ENCODE measurements around the gene OR6J1.

OR6J1 gene

DNA sequence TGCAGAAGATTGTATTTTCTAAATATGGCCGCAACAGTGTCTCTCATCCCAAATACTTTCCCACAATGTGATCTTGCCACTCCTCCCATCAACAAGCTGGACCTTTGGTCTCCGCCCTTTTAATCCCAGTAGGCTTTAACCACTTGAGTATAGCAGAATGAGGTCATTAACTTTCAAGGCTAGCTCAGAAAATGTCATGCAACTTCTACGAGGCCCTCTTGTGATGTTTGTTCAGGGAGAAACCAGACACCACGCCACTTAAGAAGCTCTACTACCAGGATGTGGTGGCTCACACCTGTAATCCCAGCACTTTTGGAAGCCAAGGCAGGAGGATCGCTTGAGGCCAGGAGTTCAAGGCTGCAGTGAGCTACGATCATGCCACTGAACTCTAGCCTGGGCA is 20.1 kb upstream of the OR6J1 start:
- peaks cover 0 to 6% of the 10 kb centered on the region in 2 donors for H3K27me3 Mint-ChIP-seq
- H3K4me1 Mint-ChIP-seq, result peaks cover 13 to 23% of the 10 kb centered on the region in 2 donors
- H3K9me3 Mint-ChIP-seq, result peaks cover 0 to 2% of the 10 kb centered on the region in 2 donors
- no peak for ATAC-seq (replicated peaks)
- H3K27ac Mint-ChIP-seq, result no peak overlapping the region
- H3K36me3 Mint-ChIP-seq, result peaks cover 0 to 2% of the 10 kb centered on the region in 2 donors
- no peak for DNase-seq
- no peak overlapping the region for H3K4me3 Mint-ChIP-seq

DNA sequence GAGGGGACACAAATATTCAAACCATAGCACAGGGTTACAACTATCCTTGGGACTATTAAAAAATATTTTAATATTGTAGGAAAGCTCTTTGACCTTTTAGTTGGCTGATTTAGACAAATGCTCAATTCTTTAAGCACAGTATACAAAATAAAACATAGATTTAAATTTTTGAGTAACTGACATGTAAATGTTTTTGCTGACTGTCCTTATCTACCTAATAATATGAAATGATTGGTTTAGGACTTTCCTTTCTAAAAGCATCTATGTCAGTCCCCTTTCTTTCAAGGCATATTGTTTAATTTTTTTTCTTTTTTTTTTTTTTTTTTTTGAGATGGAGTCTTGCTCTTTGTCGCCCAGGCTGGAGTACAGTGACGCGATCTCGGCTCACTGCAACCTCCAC is 16.5 kb upstream of the OR6J1 start:
- Mint-ChIP-seq H3K4me1 (no peaks in the 10 kb centered on the region), H3K9me3 (no peaks in the 10 kb centered on the region), H3K27me3 (peaks cover 0 to 6% of the 10 kb centered on the region in 2 donors), H3K27ac (no peak overlapping the region), H3K4me3 (no peak overlapping the region), H3K36me3 (no peaks in the 10 kb centered on the region)
- ATAC-seq (replicated peaks), result no peak
- no peak for DNase-seq

DNA sequence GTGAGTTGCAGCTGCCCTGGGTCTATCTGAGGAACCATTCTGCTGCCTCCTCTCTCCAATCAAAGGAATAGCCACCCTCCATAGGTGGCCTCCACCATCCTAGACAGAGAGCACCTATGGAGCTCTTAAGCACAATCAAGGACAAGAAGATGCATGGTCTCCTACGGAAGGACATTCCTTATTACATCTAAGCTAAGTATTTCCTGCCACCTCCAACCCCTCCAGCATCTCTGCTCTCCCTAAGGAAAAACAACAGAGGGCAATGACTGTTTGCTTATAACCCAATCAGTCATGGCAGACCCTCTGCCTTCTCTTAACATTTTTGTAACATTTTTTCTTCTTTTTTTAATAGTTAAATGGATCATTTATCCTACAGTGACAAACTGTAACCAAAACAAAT is 14.8 kb upstream of the OR6J1 start:
- ATAC-seq (replicated peaks), result no peak
- H3K9me3 Mint-ChIP-seq, result no peaks in the 10 kb centered on the region
- peak overlapping the region; percentile 51 for H3K27ac Mint-ChIP-seq
- no peak for DNase-seq
- H3K36me3 Mint-ChIP-seq, result no peaks in the 10 kb centered on the region
- peaks cover 0 to 6% of the 10 kb centered on the region in 2 donors for H3K27me3 Mint-ChIP-seq
- H3K4me1 Mint-ChIP-seq, result no peaks in the 10 kb centered on the region
- H3K4me3 Mint-ChIP-seq, result no peak overlapping the region

DNA sequence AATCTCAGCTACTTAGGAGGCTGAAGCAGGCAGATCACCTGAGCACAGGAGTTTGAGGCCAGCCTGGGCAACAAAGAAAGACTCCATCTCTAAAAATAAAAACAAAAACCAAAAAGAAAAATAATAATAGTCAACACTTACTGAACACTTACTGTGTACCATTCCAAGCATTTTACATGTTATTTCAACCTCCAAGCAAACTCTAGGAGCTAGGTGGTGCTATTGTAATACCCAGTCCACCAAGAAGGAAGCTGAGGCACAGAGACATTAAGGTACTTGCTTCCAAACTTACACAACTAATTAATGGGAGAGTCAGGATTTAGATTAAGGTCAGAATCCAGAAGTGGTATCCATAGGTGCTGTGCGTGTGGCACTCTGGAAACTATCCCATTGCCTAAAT is 13.7 kb upstream of the OR6J1 start:
- H3K9me3 Mint-ChIP-seq, result no peaks in the 10 kb centered on the region
- H3K27me3 Mint-ChIP-seq, result peaks cover 0 to 6% of the 10 kb centered on the region in 2 donors
- ATAC-seq (replicated peaks) (peak; percentile 48 to 57), DNase-seq (no peak)
- H3K27ac Mint-ChIP-seq, result no peak overlapping the region
- H3K36me3 Mint-ChIP-seq, result no peaks in the 10 kb centered on the region
- H3K4me1 Mint-ChIP-seq, result no peaks in the 10 kb centered on the region
- no peak overlapping the region for H3K4me3 Mint-ChIP-seq

DNA sequence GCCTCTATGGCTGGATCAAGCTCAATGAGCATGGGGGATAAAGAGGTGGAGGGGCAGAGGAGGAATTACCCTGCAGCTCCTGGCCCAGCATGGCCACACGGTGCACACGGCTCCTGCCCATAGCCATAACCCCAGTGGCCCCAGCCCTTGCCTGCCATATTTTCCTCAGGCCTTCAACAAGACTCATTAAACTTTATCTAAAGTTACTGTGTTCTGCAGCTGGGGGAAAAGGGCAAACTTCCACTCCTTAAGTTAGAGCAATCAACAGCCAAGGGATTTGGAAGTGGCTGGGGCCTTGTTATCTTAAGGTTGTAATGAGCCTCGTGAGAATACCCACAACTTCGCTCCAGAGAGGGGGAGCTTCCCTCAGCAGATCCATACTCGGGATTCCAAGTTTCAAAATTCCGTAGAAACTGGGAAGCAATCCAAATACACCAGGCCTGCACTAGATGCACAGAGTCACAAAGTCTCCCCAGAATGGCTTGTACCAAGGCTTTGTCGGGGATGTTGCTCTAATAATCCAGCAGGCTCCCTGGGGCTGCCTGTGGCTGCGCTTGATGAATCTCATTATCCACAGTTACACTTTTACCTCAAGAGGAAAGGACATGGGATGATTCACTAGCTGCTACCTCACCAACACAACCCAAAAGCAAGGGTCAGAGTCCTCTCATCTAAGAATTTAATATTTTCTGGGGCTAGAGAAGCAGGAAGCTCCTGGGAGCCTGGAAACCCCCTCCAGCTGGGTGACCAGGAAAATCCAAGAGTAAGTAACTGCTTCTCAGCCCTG is 13.0 kb upstream of the OR6J1 start:
- ATAC-seq (replicated peaks), result no peak
- Mint-ChIP-seq H3K9me3 (no peaks in the 10 kb centered on the region), H3K36me3 (no peaks in the 10 kb centered on the region), H3K27me3 (peaks cover 0 to 6% of the 10 kb centered on the region in 2 donors), H3K27ac (no peak overlapping the region), H3K4me1 (no peaks in the 10 kb centered on the region), H3K4me3 (no peak overlapping the region)
- DNase-seq, result no peak

DNA sequence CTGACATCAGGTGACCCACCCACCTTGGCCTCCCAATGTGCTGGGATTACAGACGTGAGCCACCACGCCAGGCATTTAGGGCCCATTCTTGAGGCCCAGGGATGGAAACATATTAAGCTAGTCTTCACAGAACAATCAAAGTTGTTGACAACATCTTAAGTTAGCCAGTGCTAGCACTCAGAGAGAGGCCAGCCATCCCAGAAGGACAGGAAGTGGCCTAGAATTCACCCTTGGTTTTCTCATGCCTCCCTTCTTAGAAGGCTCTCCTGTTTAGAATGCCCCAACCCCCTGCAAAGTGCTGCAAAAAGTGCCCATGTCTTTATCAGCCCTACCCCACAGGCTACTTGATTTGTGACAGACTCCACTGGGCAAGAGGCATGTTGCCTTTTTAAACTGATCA is 12.1 kb upstream of the OR6J1 start:
- DNase-seq (no peak), ATAC-seq (replicated peaks) (no peak)
- H3K27me3 Mint-ChIP-seq, result peaks cover 0 to 3% of the 10 kb centered on the region in 2 donors
- no peaks in the 10 kb centered on the region for H3K9me3 Mint-ChIP-seq
- no peak overlapping the region for H3K4me3 Mint-ChIP-seq
- no peaks in the 10 kb centered on the region for H3K4me1 Mint-ChIP-seq
- H3K27ac Mint-ChIP-seq, result no peak overlapping the region
- no peaks in the 10 kb centered on the region for H3K36me3 Mint-ChIP-seq

DNA sequence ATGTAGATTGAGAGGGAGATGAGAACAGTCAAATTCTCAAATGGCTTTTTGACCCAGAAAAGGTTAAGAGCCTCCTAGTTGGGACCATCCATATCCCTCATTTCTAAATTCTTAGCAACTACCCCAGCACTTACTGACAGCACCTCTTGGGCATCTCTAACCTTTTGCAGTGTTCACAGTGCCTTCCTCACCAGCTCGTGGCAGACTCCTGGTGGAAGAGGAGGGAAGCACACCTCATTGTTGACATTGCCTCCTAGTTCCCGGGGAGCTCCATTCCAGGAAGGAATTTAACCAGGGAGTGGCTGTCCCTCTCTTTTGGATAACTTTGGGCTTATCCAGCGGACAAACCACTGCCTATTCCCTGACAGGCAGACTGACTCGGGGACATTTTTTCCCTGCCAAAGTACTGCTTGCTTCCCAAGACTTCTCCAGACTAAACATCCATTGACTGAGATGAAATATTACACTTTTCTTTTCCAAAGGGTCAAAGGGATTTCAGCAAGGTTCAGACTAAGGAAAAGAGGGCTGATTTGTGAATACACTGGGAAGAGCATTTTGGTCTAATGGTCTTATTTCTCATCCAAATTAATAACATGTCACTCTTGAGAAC is 9.0 kb upstream of the OR6J1 start:
- Mint-ChIP-seq H3K4me1 (no peaks in the 10 kb centered on the region), H3K27me3 (no peaks in the 10 kb centered on the region), H3K9me3 (no peaks in the 10 kb centered on the region), H3K27ac (no peak overlapping the region), H3K36me3 (no peaks in the 10 kb centered on the region), H3K4me3 (no peak overlapping the region)
- DNase-seq (peak; percentile 39), ATAC-seq (replicated peaks) (peak; percentile 65 to 73)

DNA sequence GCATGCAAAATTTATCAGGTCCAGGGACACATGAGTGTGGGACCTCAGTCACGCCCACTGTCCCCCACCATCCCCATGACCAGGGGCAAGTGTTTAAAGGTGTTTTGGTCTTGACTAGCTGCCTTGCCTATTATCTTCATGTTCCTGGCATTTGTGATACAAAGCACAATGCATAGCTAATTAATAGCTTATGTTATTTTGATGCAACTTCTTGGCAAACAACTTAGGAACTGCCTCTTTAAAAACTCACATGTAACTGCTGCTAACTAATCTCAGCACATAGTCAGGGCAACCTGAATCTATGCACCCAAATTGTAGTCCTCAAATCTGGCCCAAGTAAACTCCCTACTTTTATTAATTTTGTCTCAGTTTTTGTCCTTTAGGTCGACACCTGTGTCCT is 7.4 kb upstream of the OR6J1 start:
- ATAC-seq (replicated peaks) (peak in 1 of 2 donors; percentile 61), DNase-seq (no peak)
- no peaks in the 10 kb centered on the region for H3K36me3 Mint-ChIP-seq
- no peaks in the 10 kb centered on the region for H3K27me3 Mint-ChIP-seq
- no peaks in the 10 kb centered on the region for H3K9me3 Mint-ChIP-seq
- no peaks in the 10 kb centered on the region for H3K4me1 Mint-ChIP-seq
- H3K27ac Mint-ChIP-seq, result no peak overlapping the region
- H3K4me3 Mint-ChIP-seq, result no peak overlapping the region

DNA sequence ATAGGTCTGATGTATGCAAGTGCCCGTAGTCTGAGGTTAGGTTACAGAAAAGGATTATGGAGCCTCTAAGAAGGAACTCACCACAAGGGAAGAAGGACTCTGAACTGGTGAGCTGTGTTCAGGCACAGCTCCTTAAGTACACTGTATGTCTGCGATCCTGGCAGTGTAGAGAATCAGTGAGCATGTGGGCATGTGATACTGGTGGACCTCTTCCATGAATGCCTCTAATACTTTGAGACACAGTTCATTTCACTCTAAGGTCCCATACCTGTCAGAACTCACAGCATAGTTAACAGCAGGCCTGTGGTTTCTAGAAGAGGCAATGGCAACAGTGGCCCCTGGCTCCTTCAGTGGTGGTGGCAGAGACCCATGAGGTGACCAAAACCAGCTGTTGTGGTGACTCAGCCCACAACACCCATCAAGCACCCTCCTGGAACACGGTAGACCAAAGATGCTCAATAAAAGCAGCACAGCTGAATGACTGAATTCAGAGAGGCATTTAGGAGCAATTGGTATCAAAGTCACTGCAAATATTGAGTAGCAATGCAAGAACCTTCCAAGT is 6.9 kb upstream of the OR6J1 start:
- Mint-ChIP-seq H3K4me3 (no peak overlapping the region), H3K27ac (peak overlapping the region; percentile 70), H3K9me3 (no peaks in the 10 kb centered on the region), H3K4me1 (no peaks in the 10 kb centered on the region), H3K27me3 (no peaks in the 10 kb centered on the region), H3K36me3 (no peaks in the 10 kb centered on the region)
- ATAC-seq (replicated peaks), result peak; percentile 81 to 85
- peak; percentile 36 for DNase-seq

DNA sequence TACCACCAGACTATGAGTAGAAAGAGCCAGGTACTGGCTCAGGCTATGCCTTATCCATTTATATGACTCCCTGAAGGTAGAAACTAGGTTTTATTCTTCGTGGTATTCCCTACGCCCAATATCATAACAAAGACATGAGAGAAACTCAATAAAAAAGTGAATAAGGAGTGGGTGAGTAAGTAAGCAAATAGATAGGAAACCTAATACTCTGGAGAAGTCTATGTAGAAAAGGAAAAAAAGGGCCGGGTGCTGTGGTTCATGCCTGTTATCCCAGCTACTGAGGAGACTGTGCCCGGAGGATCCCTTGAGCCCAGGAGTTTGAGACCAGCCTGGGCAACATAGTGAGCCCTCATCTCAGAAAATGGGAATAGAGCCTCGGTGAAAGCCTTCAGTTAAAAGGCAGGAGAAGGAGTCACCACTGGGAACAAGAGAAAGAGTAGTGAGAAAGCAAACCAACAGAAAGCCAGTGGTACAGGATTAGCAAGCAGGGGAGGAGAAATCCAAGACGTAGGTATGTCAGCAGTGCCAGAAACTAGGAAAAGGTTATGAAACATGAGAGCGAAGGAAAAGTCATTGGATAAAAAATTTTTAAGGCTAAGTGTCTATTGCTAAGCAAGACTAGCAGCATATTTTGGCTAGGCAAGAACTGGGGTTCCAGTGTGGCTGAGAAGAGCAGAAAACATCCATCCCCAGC is 6.0 kb upstream of the OR6J1 start:
- H3K36me3 Mint-ChIP-seq, result no peaks in the 10 kb centered on the region
- H3K27me3 Mint-ChIP-seq, result no peaks in the 10 kb centered on the region
- no peak overlapping the region for H3K27ac Mint-ChIP-seq
- DNase-seq, result no peak
- no peak overlapping the region for H3K4me3 Mint-ChIP-seq
- H3K9me3 Mint-ChIP-seq, result no peaks in the 10 kb centered on the region
- H3K4me1 Mint-ChIP-seq, result no peaks in the 10 kb centered on the region
- no peak for ATAC-seq (replicated peaks)

DNA sequence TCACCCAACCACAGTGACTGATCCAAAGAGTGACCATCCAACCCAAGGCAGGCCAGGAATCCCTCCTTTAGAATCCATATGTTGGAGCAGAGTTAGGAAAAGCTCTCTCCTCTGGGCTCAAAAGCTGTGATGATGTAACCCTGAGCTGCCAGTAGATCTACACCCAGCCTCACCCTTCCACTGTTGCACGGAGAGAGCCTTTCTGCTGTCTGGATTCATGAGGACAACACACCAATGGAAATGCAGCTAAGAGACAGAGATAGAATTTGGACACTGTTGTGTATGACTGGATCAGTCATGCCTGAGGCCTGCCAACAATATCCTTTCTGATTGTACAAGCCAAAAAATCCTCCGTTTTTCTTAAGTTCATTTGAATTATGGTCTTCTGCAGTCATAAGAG is 4.4 kb upstream of the OR6J1 start:
- H3K36me3 Mint-ChIP-seq, result no peaks in the 10 kb centered on the region
- no peaks in the 10 kb centered on the region for H3K9me3 Mint-ChIP-seq
- no peaks in the 10 kb centered on the region for H3K27me3 Mint-ChIP-seq
- DNase-seq (no peak), ATAC-seq (replicated peaks) (no peak)
- no peak overlapping the region for H3K4me3 Mint-ChIP-seq
- no peak overlapping the region for H3K27ac Mint-ChIP-seq
- H3K4me1 Mint-ChIP-seq, result peaks cover 0 to 2% of the 10 kb centered on the region in 2 donors

DNA sequence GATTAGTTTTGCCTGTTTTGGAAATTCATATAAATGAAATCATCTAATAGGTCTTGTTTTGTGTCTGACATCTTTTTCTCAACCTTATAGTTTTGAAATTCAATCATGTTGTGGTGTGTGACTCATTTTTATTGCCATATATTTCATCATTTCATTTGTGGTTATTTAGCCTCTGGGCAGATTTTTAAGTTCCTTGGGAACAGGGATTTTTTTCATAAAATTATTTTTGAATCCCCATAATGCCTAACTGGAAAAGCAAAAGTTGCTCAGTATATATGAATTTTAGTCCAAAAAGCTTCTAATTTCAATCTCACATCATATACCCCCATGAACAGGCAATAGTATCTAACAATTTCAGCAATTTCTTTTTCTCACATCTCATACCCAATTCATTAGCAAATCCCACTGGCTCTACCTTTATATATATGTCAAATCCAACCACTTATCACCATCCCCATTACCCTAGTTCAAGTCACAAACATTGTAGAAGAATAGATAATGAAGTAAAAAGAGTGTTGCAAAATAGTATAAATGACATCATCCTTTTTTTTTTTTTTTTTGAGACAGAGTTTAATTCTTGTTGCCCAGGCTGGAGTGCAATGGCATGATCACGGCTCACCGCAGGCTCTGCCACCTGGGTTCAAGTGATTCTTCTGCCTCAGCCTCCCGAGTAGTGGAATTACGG is 2.6 kb upstream of the OR6J1 start:
- no peak overlapping the region for H3K4me3 Mint-ChIP-seq
- H3K9me3 Mint-ChIP-seq, result no peaks in the 10 kb centered on the region
- ATAC-seq (replicated peaks), result no peak
- peaks cover 0 to 2% of the 10 kb centered on the region in 2 donors for H3K4me1 Mint-ChIP-seq
- no peak for DNase-seq
- H3K27ac Mint-ChIP-seq, result no peak overlapping the region
- no peaks in the 10 kb centered on the region for H3K27me3 Mint-ChIP-seq
- no peaks in the 10 kb centered on the region for H3K36me3 Mint-ChIP-seq

DNA sequence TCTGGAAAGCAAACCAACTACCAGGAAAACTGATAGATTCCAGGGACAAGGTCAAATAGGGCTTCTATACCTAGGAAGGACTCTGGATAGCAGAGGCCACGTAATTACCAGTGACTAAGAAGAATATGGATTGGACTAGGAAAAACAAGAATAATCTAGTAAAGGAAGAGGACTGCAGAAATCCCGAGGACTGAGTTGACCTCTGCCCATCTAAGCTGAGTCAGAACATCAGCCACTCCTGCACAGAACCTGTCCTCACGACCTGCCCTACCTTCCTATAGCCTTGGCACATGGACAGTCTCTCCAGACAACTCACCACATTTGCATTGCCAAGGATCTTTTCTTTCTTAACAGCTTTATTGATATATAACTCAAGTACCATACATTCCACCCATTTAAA is 2.3 kb downstream of the OR6J1 start:
- peaks cover 4 to 7% of the 10 kb centered on the region in 2 donors for H3K27me3 Mint-ChIP-seq
- no peaks in the 10 kb centered on the region for H3K9me3 Mint-ChIP-seq
- H3K4me3 Mint-ChIP-seq, result no peak overlapping the region
- ATAC-seq (replicated peaks) (no peak), DNase-seq (no peak)
- no peaks in the 10 kb centered on the region for H3K36me3 Mint-ChIP-seq
- no peak overlapping the region for H3K27ac Mint-ChIP-seq
- H3K4me1 Mint-ChIP-seq, result peaks cover 0 to 2% of the 10 kb centered on the region in 2 donors

DNA sequence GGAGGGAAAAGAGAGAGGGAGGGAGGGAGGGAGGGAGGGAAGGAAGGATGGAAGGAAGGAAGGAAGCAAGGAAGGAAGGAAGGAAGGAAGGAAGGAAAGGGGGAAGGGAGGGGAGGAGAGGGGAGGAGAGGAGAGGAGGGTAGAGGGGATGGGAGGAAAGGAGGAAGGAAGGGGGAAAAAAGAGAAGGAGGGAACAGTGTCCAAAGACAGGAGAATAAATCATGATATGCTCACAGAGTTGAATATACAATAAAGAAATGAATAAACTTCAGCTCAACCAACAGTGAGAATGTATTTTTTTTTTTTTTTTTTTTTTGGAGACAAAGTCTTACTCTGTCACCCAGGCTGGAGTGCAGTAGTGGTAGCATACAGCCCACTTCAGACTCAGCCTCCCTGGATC is 4.0 kb downstream of the OR6J1 start:
- H3K9me3 Mint-ChIP-seq, result no peaks in the 10 kb centered on the region
- H3K27ac Mint-ChIP-seq, result no peak overlapping the region
- no peak for ATAC-seq (replicated peaks)
- H3K27me3 Mint-ChIP-seq, result peaks cover 4 to 7% of the 10 kb centered on the region in 2 donors
- H3K4me3 Mint-ChIP-seq, result no peak overlapping the region
- no peak for DNase-seq
- H3K4me1 Mint-ChIP-seq, result peaks cover 0 to 2% of the 10 kb centered on the region in 2 donors
- no peaks in the 10 kb centered on the region for H3K36me3 Mint-ChIP-seq

Data from stimulated activated naive B cell treated with anti-CD40 and anti-IgM and Interleukin-4, amounts not matched to agents 10 μg/mL and 1 μg/mL and 100 μg/mL, for 72 hours (primary cell).